Right hindlimb (tissue), 1 donor: ENCODE results near the gene PMIS2.
"Not testable (repeated sequence)": the region's sequence is repeated elsewhere in the genome, so short reads cannot be mapped to it uniquely, and the experiment has no call there.

Experiments
- DNase-seq: peaks from one replicate; pipeline ENCODE4 v3.0.0-alpha.2; 2018

The PMIS2 gene

GRCh38 chr19:35595026-35595425 is 9.1 kb downstream of the PMIS2 start:
- not testable (repeated sequence) for DNase-seq

- no peak for DNase-seq
Measured at GRCh38 chr19:35595928-35596327, 10.0 kb downstream of the PMIS2 start.

- no peak for DNase-seq
Measured at GRCh38 chr19:35596366-35596999, 10.5 kb downstream of the PMIS2 start.

GRCh38 chr19:35601971-35602370 is 16.0 kb downstream of the PMIS2 start:
- no peak for DNase-seq

- not testable (repeated sequence) for DNase-seq
Measured at GRCh38 chr19:35604436-35604835, 18.5 kb downstream of the PMIS2 start.

GRCh38 chr19:35607170-35607569 is 21.2 kb downstream of the PMIS2 start:
- not testable (repeated sequence) for DNase-seq

- DNase-seq: no peak
Measured at GRCh38 chr19:35607661-35608060, 21.7 kb downstream of the PMIS2 start.

- no peak for DNase-seq
Measured at GRCh38 chr19:35608251-35608650, 22.3 kb downstream of the PMIS2 start.

- DNase-seq: no peak
Measured at GRCh38 chr19:35609851-35610353, 23.9 kb downstream of the PMIS2 start.

- DNase-seq: no peak
Measured at GRCh38 chr19:35612224-35612558, 26.2 kb downstream of the PMIS2 start.

- peak; percentile 96 for DNase-seq
Measured at GRCh38 chr19:35612559-35613321, 26.8 kb downstream of the PMIS2 start, which contains the start of gene HAUS5. HAUS5 (plus strand) TSS chr19:35612735; CDS start chr19:35612795, 60 bp downstream.

GRCh38 chr19:35613574-35613973 is 27.6 kb downstream of the PMIS2 start:
- no peak for DNase-seq

- DNase-seq: no peak
Measured at GRCh38 chr19:35615036-35615435, 29.1 kb downstream of the PMIS2 start.

- no peak for DNase-seq
Measured at GRCh38 chr19:35618857-35619256, 32.9 kb downstream of the PMIS2 start.

GRCh38 chr19:35619290-35619923 is 33.4 kb downstream of the PMIS2 start:
- no peak for DNase-seq

- no peak for DNase-seq
Measured at GRCh38 chr19:35620001-35620400, 34.0 kb downstream of the PMIS2 start.

- DNase-seq: no peak
Measured at GRCh38 chr19:35621708-35622107, 35.7 kb downstream of the PMIS2 start.

- DNase-seq: no peak
Measured at GRCh38 chr19:35622750-35623149, 36.8 kb downstream of the PMIS2 start.

GRCh38 chr19:35623327-35624010 is 37.5 kb downstream of the PMIS2 start:
- no peak for DNase-seq

- DNase-seq: no peak
Measured at GRCh38 chr19:35628264-35628564, 42.2 kb downstream of the PMIS2 start.

- peak; percentile 98 for DNase-seq
Measured at GRCh38 chr19:35628565-35629331, 42.8 kb downstream of the PMIS2 start, which contains the start of gene RBM42. RBM42 (plus strand) TSS chr19:35629036; CDS start chr19:35629154, 118 bp downstream.

- no peak for DNase-seq
Measured at GRCh38 chr19:35629332-35629633, 43.3 kb downstream of the PMIS2 start.
